ENCODE results near the gene MCC.

DNA sequence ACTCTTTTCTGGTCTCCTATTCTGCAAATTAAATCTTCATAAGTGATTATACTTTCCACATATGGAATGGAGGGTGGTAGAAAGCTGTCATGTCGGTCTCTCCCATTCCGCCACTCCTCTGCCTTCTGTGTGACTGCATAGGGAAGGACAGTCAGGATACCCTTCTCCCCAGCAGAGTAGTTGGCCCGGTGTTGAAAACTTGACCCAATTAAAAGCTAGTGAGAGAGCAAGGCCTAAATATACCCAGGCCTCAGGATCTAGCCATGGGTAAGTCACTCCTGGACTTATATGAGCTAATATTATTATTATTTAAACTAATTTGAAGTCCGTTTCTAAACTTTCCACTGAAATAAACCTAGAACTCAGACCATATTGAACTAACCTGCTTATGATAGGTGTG, 248.2 kb downstream of the MCC start:
- TF ChIP-seq CTCF (IDR thresholded peaks at IDR 0.05) (no peak), EZH2 (IDR thresholded peaks at IDR 0.05) (no peak)
